Cardiac muscle cell (in vitro differentiated cells and primary cell): Measurements from ENCODE around the gene SERPINB1. TPM values are rescaled to one million over a fixed set of nuclear protein-coding genes. Genes with fewer than 3 reads are reported as not detected.

Source experiments
- DNase-seq, 2 donors: peaks; one replicate each; pipeline versions ENCODE4 v3.0.0 to v3.0.0-alpha.2; 2010 to 2017; ENCODE audit warnings: low read depth in 1 of 2, low spot score in 1 of 2
- H3K27ac ChIP-seq: fragments of 200-600 bp; sonication (generic); 2 replicates; pipeline ENCODE4 v1.5.1; 2016
- H3K27me3 ChIP-seq: fragments of 200-600 bp; sonication (generic); 2 replicates; pipeline ENCODE4 v1.6.0; 2016; ENCODE audit warnings: control low read depth
- H3K36me3 ChIP-seq: fragments of 200-600 bp; sonication (generic); 2 replicates; pipeline ENCODE4 v1.5.1; 2016; ENCODE audit warnings: control low read depth
- H3K4me1 ChIP-seq: fragments of 200-600 bp; sonication (generic); 2 replicates; pipeline ENCODE4 v1.8.1; 2017; ENCODE audit warnings: low read depth, mild to moderate bottlenecking, mixed run types
- H3K4me3 ChIP-seq: fragments of 200-600 bp; sonication (generic); 2 replicates; pipeline ENCODE4 v1.5.1; 2016; ENCODE audit warnings: mild to moderate bottlenecking
- H3K9me3 ChIP-seq: fragments of 200-600 bp; sonication (generic); 2 replicates; pipeline ENCODE4 v1.5.1; 2017; ENCODE audit warnings: low read depth, mild to moderate bottlenecking, control low read depth
- CTCF ChIP-seq: IDR thresholded peaks from 2 replicates; pipeline ENCODE4 v1.5.1; 2012; ENCODE audit warnings: low read depth, mild to moderate bottlenecking, low read length
- polyA plus RNA-seq: library from polyadenylated mRNA; unstranded; fragments of >200 nt; fragmentation: Nextera tagmentation; extraction: Ambion mirVana; gene quantifications from 2 replicates; pipeline ENCODE4 v1.2.1, GENCODE V29; 2016
- total RNA-seq: library from RNA; depleted of rRNA; stranded (reverse); fragments of >200 nt; gene quantifications from 2 replicates; pipeline ENCODE4 v1.2.3, GENCODE V29; 2016

The SERPINB1 gene
- total and polyA plus RNA-seq, 2 experiments from 2014 or later, result 3.2 to 6.5 TPM

GRCh38 chr6:2859185-2859700 lies 17.6 kb upstream of the SERPINB1 start:
- Histone ChIP-seq H3K27me3 (no peaks in the 10 kb centered on the region), H3K27ac (no peak overlapping the region), H3K4me1 (no peaks in the 10 kb centered on the region), H3K4me3 (no peak overlapping the region), H3K36me3 (no peaks in the 10 kb centered on the region), H3K9me3 (no peaks in the 10 kb centered on the region)
- TF ChIP-seq CTCF, result no peak
- DNase-seq, result no peak

DNA sequence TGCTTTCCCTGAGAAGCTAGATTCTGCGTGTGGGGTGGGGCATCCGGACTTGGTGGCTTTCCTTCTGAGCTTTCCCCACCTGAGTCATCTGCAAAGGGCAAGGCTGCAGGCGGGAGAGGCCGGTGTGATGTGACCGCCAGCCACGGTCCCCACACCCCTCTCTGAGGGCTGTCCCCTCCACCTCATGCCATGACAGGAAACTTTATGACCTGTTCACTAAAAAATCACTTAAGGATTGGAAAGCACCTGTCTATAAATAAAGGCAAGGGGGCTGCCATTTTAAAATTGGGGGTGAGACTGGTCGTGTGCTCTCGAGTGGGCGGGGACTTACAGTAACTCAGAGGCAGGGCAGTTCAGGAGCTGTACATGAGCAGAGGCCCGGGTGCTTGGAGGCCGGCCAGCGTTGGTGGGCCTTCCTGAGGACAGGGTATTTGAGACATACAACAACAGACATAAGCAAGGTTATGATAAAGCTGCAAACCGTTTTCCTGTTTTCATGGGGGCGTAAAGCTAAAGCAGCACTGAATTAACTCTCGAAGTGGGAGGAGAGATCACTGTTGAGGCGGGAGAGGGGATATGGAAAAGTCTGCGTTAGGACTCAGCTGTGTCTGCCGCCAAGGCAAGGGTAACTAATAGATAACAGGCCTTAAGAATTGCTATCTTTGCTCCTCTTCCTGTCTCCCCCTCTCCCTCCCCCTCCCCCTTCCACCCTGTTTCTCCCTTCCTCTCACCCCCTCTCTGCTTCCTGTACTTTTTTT lies 16.1 kb upstream of the SERPINB1 start:
- Histone ChIP-seq H3K27ac (no peak overlapping the region), H3K9me3 (no peaks in the 10 kb centered on the region), H3K4me1 (peaks cover 5% of the 10 kb centered on the region), H3K36me3 (no peaks in the 10 kb centered on the region), H3K27me3 (no peaks in the 10 kb centered on the region), H3K4me3 (no peak overlapping the region)
- DNase-seq, result peak in 1 of 2 donors; percentile 96
- TF ChIP-seq CTCF, result no peak

GRCh38 chr6:2857185-2857579 lies 15.5 kb upstream of the SERPINB1 start:
- H3K27ac ChIP-seq, result no peak overlapping the region
- peaks cover 5% of the 10 kb centered on the region for H3K4me1 ChIP-seq
- DNase-seq, result no peak
- H3K4me3 ChIP-seq, result no peak overlapping the region
- H3K9me3 ChIP-seq, result no peaks in the 10 kb centered on the region
- no peak for TF ChIP-seq CTCF
- H3K36me3 ChIP-seq, result no peaks in the 10 kb centered on the region
- no peaks in the 10 kb centered on the region for H3K27me3 ChIP-seq

DNA sequence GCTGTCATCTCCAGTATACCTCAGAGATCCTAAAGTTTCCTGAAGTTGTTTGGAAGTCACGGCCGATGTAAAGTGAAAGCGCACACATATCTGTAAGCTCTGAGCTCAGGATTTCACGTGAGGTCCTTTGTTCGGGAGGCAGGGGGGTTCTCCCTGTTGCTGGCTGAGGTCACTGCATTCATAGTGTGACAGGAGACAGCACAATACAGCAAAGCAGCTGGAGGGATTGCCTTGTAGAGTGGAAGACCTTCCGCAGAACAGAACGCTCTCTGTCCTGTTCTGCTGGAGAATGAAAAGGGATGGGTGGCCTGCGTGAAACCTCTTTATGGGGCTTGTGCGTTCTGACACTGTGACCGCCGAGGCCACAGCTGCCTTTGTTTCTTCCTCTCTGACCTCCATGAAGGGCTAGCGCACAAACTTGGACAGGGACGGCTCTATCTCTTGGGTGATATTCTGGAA lies 13.4 kb upstream of the SERPINB1 start:
- no peaks in the 10 kb centered on the region for H3K9me3 ChIP-seq
- no peak overlapping the region for H3K27ac ChIP-seq
- H3K27me3 ChIP-seq, result no peaks in the 10 kb centered on the region
- H3K4me3 ChIP-seq, result no peak overlapping the region
- H3K36me3 ChIP-seq, result no peaks in the 10 kb centered on the region
- TF ChIP-seq CTCF, result no peak
- peaks cover 10% of the 10 kb centered on the region for H3K4me1 ChIP-seq
- peak in 1 of 2 donors; percentile 76 for DNase-seq

- peaks cover 10% of the 10 kb centered on the region for H3K4me1 ChIP-seq
- no peaks in the 10 kb centered on the region for H3K36me3 ChIP-seq
- peak in 1 of 2 donors; percentile 71 for DNase-seq
- H3K4me3 ChIP-seq, result no peak overlapping the region
- no peak overlapping the region for H3K27ac ChIP-seq
- no peaks in the 10 kb centered on the region for H3K27me3 ChIP-seq
- TF ChIP-seq CTCF, result peak; percentile 2
- H3K9me3 ChIP-seq, result no peaks in the 10 kb centered on the region
These were observed 12.8 kb upstream of the SERPINB1 start for GRCh38 chr6:2854396-2854982.
